Smooth muscle cell (in vitro differentiated cells): ENCODE data around the gene GAS5. TPM values are rescaled to one million over a fixed set of nuclear protein-coding genes. Genes with fewer than 3 reads are reported as not detected.

Experiments
- DNase-seq: peaks from one replicate; lab custom pipeline; 2025; ENCODE audit not compliant: unreplicated experiment; lab: John Stamatoyannopoulos, UW
- H2AFZ ChIP-seq: fragments of 200-600 bp; sonication (generic); 2 replicates; pipeline ENCODE4 v1.6.0; 2016; ENCODE audit warnings: antibody characterized with exemption, low read depth, mild to moderate bottlenecking
- H3F3A ChIP-seq: fragments of 200-600 bp; sonication (generic); 2 replicates; pipeline ENCODE4 v1.6.0; 2017; ENCODE audit warnings: antibody characterized with exemption, low read depth
- H3K27ac ChIP-seq: fragments of 200-600 bp; sonication (generic); 2 replicates; pipeline ENCODE4 v1.5.1; 2016; ENCODE audit warnings: low read depth, mild to moderate bottlenecking
- H3K27me3 ChIP-seq: fragments of 200-600 bp; sonication (generic); 2 replicates; pipeline ENCODE4 v1.6.1; 2016; ENCODE audit warnings: low read depth, mild to moderate bottlenecking
- H3K36me3 ChIP-seq: fragments of 200-600 bp; sonication (generic); 2 replicates; pipeline ENCODE4 v1.5.1; 2016; ENCODE audit warnings: low read depth
- H3K4me1 ChIP-seq: fragments of 200-600 bp; sonication (generic); 2 replicates; pipeline ENCODE4 v1.5.1; 2016; ENCODE audit warnings: low read depth
- H3K4me2 ChIP-seq: fragments of 200-600 bp; sonication (generic); 2 replicates; pipeline ENCODE4 v1.6.0; 2016; ENCODE audit warnings: mild to moderate bottlenecking
- H3K4me3 ChIP-seq: fragments of 200-600 bp; sonication (generic); 2 replicates; pipeline ENCODE4 v1.5.1; 2016; ENCODE audit warnings: mild to moderate bottlenecking
- H3K79me2 ChIP-seq: fragments of 200-600 bp; sonication (generic); 2 replicates; pipeline ENCODE4 v1.6.0; 2016; ENCODE audit warnings: low read depth, mild to moderate bottlenecking
- H3K9ac ChIP-seq: fragments of 200-600 bp; sonication (generic); 2 replicates; pipeline ENCODE4 v1.6.0; 2016; ENCODE audit warnings: low read depth
- H3K9me3 ChIP-seq: fragments of 200-600 bp; sonication (generic); replicated peaks from 2 replicates; pipeline ENCODE4 v1.5.1; 2016; ENCODE audit warnings: low read depth
- H4K20me1 ChIP-seq: fragments of 200-600 bp; sonication (generic); 2 replicates; pipeline ENCODE4 v1.6.0; 2016; ENCODE audit warnings: low read depth
- WGBS: methylation state at CpG from one replicate; pipeline ENCODE4 v1.1.7; 2016; ENCODE audit warnings: low lambda C conversion rate; 5-methylcytosine and 5-hydroxymethylcytosine counted together
- polyA plus RNA-seq: library from polyadenylated mRNA; unstranded; fragments of >200 nt; fragmentation: Nextera tagmentation; extraction: Ambion mirVana; gene quantifications from 2 replicates; pipeline ENCODE4 v1.2.1, GENCODE V29; 2016
- total RNA-seq: library from RNA; depleted of rRNA; stranded (reverse); fragments of >200 nt; gene quantifications from 2 replicates; pipeline ENCODE4 v1.2.3, GENCODE V29; 2014
- TF ChIP-seq, protein P1 (sequence below): fragments of 200-600 bp; sonication (generic); IDR thresholded peaks from 2 replicates; pipeline ENCODE4 v1.5.1; 2017; ENCODE audit warnings: borderline replicate concordance, mild to moderate bottlenecking, antibody characterized with exemption; ENCODE audit not compliant: insufficient read depth, poor library complexity, severe bottlenecking

The GAS5 gene
- total and polyA plus RNA-seq, 2 experiments from 2014 or later, result 104 to 276 TPM

DNA sequence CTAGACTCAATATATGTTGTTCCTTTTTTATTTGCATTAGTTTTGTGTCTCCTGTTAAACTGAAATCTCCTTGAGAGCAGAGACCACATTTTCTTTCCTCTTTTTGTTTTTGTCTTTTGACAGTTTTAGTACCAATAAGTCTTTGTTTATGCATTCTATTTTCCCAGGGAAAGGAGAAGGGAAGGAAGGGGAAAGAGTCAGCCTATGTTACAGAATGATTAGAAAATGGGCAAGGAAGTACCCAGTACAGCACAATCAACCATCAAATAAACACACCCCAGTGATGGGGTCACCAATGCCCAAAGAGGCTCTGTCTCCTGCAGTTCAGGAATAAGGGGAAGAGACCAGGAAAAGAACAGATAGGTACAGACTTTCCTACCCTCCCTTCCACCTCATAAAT is 10.5 kb upstream of the GAS5 start:
- TF ChIP-seq, protein P1, sequence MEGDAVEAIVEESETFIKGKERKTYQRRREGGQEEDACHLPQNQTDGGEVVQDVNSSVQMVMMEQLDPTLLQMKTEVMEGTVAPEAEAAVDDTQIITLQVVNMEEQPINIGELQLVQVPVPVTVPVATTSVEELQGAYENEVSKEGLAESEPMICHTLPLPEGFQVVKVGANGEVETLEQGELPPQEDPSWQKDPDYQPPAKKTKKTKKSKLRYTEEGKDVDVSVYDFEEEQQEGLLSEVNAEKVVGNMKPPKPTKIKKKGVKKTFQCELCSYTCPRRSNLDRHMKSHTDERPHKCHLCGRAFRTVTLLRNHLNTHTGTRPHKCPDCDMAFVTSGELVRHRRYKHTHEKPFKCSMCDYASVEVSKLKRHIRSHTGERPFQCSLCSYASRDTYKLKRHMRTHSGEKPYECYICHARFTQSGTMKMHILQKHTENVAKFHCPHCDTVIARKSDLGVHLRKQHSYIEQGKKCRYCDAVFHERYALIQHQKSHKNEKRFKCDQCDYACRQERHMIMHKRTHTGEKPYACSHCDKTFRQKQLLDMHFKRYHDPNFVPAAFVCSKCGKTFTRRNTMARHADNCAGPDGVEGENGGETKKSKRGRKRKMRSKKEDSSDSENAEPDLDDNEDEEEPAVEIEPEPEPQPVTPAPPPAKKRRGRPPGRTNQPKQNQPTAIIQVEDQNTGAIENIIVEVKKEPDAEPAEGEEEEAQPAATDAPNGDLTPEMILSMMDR, result no peak
- no peak overlapping the region for H3K27ac ChIP-seq
- no peak overlapping the region for H3K4me2 ChIP-seq
- DNase-seq, result no peak
- no peak overlapping the region for H3K9ac ChIP-seq
- no peak overlapping the region for H2AFZ ChIP-seq
- H3K36me3 ChIP-seq, result peaks cover 5% of the 10 kb centered on the region
- no peaks in the 10 kb centered on the region for H3K27me3 ChIP-seq
- H4K20me1 ChIP-seq, result no peaks in the 10 kb centered on the region
- no peaks in the 10 kb centered on the region for H3K9me3 ChIP-seq
- H3K79me2 ChIP-seq, result peaks cover 2% of the 10 kb centered on the region
- no peak overlapping the region for H3K4me3 ChIP-seq
- no peaks in the 10 kb centered on the region for H3F3A ChIP-seq
- H3K4me1 ChIP-seq, result no peaks in the 10 kb centered on the region

DNA sequence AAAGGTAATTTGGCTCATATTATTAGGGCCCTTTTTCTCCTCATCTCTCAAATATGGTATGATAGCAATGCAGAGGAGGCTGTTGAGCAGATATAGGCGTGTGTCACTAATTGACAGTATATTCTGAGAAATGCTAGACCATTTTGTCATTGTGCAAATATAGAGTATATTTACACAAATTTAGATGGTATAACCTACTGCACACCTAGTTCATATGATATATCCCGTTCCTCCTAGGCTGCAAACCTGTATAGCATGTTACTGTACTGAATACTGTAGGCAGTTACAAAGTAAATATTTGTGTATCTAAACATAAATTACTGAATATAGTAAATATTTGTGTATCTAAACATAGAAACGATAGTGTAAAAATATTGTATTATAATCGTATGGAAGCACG is 8.9 kb upstream of the GAS5 start:
- Histone ChIP-seq H3K4me3 (no peak overlapping the region), H3K4me2 (no peak overlapping the region), H3K9ac (no peak overlapping the region), H3K27me3 (no peaks in the 10 kb centered on the region), H4K20me1 (no peaks in the 10 kb centered on the region), H3K9me3 (no peaks in the 10 kb centered on the region), H3K4me1 (no peaks in the 10 kb centered on the region), H3K27ac (no peak overlapping the region), H3K79me2 (peaks cover 6% of the 10 kb centered on the region), H3F3A (no peaks in the 10 kb centered on the region), H3K36me3 (peaks cover 5% of the 10 kb centered on the region), H2AFZ (no peak overlapping the region)
- DNase-seq, result no peak
- WGBS, result 97% methylated on average over 5 of the region's 5 CpGs
- TF ChIP-seq, protein P1, result no peak

DNA sequence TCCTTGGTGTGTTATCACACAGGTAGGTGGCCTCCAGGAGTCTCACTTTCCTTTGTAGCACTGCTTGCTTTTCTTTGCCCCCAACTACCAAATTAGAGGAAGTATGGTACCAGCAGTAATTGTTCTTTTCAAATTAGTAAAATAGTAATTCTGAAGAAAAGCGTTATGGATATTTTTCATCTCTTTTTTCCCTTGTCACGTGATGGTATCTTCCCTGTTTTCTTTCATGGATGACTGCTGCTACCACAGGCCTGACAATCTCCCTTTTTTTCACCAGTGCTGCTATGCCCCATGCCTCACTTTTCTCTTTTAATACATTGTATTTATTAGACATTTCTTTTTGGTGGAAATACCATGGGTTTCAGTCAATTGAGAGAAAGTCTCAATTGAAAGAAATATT is 3.7 kb upstream of the GAS5 start:
- peaks cover 4% of the 10 kb centered on the region for H3F3A ChIP-seq
- DNase-seq, result no peak
- H4K20me1 ChIP-seq, result peaks cover 12% of the 10 kb centered on the region
- 94% methylated on average over 2 of the region's 2 CpGs for WGBS
- peaks cover 27% of the 10 kb centered on the region for H3K79me2 ChIP-seq
- peaks cover 12% of the 10 kb centered on the region for H3K4me1 ChIP-seq
- H3K27me3 ChIP-seq, result no peaks in the 10 kb centered on the region
- H3K9me3 ChIP-seq, result no peaks in the 10 kb centered on the region
- H3K4me2 ChIP-seq, result no peak overlapping the region
- no peak overlapping the region for H3K9ac ChIP-seq
- TF ChIP-seq, protein P1, result no peak
- H3K4me3 ChIP-seq, result no peak overlapping the region
- H2AFZ ChIP-seq, result no peak overlapping the region
- H3K27ac ChIP-seq, result no peak overlapping the region
- H3K36me3 ChIP-seq, result no peaks in the 10 kb centered on the region

DNA sequence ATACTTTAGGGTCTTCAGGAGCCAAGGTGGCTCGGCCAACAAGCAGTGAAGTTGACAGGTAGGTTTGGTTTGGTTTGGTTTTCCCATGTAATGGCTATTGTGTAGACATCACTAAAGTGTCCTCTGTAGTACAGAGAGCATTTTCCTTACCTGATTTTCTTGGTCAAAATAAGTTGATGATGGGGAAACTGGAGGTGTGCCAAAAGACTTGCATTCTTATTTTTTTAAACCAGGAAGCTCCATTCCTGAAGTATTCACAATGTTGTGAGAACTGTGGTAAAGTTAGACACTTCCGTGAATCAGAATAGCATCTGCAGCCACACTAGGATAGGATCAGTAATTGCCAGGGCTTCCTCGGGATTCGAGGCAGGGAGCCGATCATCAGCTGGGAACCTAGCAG is 3.3 kb upstream of the GAS5 start:
- no peaks in the 10 kb centered on the region for H3K9me3 ChIP-seq
- no peaks in the 10 kb centered on the region for H3K27me3 ChIP-seq
- peaks cover 31% of the 10 kb centered on the region for H3K79me2 ChIP-seq
- H3F3A ChIP-seq, result peaks cover 8% of the 10 kb centered on the region
- no peak for DNase-seq
- no peak overlapping the region for H2AFZ ChIP-seq
- H3K4me2 ChIP-seq, result no peak overlapping the region
- 88% methylated on average over 5 of the region's 5 CpGs for WGBS
- H3K9ac ChIP-seq, result no peak overlapping the region
- no peak overlapping the region for H3K27ac ChIP-seq
- TF ChIP-seq, protein P1, result no peak
- no peaks in the 10 kb centered on the region for H3K36me3 ChIP-seq
- no peak overlapping the region for H3K4me3 ChIP-seq
- H4K20me1 ChIP-seq, result peaks cover 16% of the 10 kb centered on the region
- peaks cover 16% of the 10 kb centered on the region for H3K4me1 ChIP-seq
